HG02884 (cell line): ENCODE data around the gene TRIO.

ENCODE experiments used
- ATAC-seq: cut with Tn5 transposase; IDR thresholded peaks from one replicate; pipeline ENCODE4 v1.9.1; 2021; ENCODE audit warnings: mild to moderate bottlenecking, moderate library complexity; ENCODE audit not compliant: unreplicated experiment

The TRIO gene

DNA sequence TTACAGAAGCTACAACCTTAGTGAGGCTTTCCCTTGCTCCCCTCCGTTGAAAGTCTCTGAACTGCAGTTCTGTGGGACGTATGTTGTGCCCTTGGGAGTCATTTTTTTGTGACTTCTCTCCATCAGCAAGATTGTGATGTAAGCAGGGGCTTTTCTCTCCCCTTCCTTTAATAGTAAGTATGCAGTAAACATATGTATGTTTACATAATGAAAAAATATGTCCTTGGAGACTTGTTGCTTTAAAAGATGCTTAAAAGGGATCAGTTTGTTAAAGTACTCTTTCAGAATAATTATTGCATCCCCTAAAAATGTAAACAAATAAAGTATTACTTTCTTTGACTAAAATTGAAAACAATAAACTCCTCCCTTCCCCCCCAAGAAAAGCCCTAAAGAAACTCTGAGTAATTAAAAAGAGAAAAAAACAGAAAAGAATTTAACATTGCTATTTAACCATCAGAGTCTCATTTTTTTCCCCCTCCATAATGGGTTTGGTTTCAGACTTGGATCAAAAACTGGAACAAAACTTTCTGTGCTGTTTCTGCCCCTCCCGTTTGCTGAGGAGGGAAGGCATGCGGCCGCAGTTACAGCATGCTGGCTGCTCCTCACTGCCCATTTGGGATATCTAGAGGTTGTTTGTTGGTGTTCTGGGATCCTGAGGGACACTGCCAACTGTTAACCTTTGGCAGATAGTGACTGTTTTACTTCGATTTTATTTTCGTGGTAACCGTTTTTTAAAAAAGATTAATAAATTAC is 40.2 kb downstream of the TRIO start:
- no peak for ATAC-seq

DNA sequence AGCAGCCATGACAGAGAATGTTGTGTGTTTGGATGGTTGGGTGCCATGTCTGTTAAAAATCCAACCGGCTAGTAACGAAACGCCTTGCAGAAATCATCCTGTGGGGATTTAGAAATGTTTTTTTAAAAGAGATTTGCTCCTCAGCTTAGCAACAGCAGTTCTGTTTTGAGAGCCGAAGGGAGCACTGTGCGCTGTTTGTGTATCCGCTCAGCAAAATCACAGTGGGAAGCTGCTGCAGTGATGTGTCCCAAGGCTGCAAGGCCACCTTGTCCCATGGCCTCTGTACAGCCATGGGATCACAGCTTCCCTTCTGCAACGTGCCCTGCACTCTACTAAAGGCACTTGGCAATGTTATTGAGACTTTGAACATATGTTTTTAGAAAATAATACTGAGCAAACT is 40.9 kb downstream of the TRIO start:
- ATAC-seq = no peak

GRCh38 chr5:14184725-14185124 is 41.6 kb downstream of the TRIO start:
- ATAC-seq = no peak

- ATAC-seq = no peak
Observed at GRCh38 chr5:14185326-14186058, 42.4 kb downstream of the TRIO start.

DNA sequence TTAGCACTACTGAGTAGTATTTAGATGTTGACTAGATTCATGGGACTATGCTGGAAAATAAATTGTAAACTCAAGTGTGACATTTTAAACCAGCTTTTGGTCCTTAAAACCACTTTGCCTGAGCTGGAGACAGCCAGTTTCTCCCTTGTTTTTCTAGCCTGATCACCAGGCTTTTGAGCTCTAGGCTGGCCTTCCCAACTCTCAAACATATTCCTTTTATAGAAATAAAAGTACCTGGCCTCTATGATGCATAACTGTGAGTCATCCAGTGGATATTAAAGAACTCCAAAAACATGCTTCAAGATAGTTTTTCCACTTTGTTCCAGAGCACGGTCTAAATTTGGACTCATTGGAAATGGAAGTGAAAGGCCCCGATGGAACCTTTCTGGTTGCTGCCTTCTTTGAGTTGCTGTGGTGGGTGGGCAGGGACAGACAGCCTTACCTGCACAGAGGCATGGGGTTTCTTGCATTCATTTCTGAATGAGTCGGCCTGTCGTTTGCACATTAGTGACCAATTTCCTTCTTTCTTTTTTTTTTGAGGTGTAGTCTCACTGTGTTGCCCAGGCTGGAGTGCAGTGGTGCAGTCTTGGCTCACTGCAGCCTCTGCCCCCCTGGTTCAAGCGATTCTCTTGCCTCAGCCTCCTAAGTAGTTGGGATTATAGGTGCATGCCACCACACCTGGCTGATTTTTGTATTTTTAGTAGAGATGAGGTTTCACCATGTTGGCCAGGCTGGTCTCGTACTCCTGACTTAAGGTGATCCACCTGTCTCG is 43.1 kb downstream of the TRIO start:
- no peak for ATAC-seq

GRCh38 chr5:14187157-14187556 is 44.0 kb downstream of the TRIO start:
- no peak for ATAC-seq

DNA sequence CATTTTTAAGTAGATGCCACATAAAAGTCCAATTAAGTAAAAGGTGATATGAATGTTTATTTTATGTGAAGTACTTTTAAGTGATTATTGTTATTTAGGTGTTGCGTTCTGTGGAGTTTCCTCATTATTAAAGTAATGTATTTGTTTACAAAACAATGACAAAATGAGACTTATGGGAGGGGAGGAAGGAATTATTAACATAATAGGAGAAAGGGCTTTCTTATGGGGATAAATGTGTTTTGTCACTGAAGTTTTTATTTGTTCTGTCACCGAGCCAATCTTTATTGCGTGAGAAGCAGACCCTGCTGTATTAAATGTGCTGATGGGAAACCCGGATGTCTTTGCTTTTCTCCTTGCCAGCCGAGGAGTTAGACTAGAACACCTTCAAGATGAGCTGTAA is 44.5 kb downstream of the TRIO start:
- ATAC-seq = no peak

DNA sequence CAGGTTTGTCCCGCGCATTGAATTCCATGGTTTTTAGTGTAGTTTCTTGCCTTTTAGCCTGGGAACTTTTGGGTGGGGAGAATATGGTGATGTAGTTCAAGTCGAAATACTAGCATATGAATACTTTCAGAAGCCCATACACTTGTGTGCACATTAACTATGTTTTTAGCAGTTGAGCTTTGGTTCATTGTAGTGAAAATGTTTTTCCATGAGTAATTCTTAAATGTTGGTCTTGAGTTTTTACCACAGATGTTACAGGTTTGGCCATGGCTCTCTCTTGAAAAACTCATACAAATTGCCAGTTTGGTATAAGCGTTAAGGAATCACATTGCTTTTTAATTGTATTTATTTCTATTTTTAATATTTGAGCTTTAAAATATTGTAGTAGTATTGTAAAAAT is 45.6 kb downstream of the TRIO start:
- no peak for ATAC-seq

GRCh38 chr5:14189680-14190079 is 46.5 kb downstream of the TRIO start:
- ATAC-seq = no peak

DNA sequence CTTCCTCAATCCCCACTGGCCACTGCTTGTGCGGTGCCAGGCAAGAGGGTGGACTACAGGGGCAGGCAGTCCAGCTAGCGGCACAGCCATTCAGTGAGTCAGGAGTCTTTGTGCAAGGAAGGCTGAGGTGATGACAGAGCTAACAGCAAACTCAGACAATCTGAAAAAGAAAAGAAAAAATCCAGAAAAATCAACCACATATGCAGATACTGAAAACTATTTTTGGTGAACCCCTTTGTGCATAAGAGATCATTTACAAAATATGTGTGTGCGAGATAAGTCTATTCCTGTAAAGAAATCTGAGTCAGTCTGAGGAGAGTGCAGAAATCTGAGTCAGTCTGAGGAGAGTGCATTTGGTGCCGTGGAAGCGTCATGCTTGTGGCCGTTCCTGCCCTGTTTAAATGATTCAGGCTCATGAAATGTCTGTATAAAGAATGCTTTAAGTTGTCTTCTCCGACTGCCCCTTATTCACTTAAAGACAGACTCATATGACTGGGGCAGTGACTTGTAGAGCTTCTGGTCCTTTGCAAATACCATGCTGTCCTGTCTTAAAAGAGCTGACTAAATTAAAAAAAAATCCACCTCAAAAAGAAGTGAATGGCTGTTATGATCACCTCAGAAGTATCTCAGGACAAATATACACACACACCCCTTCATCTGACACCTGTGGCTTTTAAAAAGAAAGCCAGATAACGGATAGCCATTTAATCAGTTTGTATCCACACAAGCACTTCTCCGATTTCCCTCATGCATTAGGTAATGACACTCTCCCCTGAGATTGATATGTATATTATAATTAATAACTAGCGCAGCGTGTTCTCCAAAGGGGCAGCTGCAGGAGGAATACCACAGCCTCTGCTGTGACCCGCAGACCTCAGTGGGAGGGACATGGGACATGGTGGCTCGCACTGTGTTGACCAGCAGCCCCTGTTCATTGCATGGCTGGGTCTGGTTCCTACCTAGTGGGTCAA is 47.3 kb downstream of the TRIO start:
- no peak for ATAC-seq

GRCh38 chr5:14191325-14191724 is 48.2 kb downstream of the TRIO start:
- ATAC-seq = no peak

DNA sequence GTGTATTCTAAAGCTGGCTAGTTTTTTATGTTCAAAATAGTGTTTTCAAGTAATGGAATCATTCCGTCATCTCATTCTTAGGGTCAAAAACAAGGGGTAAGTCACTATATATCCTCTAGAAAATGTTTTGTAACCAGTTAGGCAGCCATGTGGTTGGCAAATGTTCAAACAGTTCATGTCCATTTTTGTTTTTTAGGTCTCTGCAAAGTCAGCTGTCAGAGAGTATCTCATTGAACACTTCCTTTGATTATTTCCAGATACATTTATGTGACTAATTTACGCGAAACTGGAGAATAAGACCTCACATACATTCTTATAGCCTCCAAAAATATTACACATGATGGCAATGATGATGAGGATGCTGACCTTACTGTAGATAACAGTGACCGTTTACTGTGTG is 50.4 kb downstream of the TRIO start:
- ATAC-seq = no peak

DNA sequence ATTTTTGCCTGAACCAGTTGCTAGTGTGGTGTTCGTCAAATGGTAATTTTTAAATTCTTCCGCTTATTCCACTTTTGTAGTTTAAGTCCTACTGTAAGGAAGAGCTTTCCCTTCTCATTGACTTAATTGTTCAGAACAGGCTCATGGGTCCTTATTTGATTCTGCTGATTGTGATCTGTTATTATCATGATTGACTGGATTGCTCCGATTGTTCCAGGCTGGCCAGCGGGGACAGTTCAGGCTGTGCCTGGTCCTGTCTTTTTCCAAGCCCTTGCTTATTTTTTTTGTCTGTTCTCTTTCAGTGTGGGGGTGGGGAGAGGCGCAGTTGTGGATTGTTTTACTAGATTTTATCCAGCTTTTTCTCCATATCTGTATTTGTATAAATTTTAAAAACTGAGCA is 52.4 kb downstream of the TRIO start:
- ATAC-seq = no peak

GRCh38 chr5:14197056-14197455 is 53.9 kb downstream of the TRIO start:
- ATAC-seq = no peak

GRCh38 chr5:14199902-14200301 is 56.8 kb downstream of the TRIO start:
- ATAC-seq = no peak

DNA sequence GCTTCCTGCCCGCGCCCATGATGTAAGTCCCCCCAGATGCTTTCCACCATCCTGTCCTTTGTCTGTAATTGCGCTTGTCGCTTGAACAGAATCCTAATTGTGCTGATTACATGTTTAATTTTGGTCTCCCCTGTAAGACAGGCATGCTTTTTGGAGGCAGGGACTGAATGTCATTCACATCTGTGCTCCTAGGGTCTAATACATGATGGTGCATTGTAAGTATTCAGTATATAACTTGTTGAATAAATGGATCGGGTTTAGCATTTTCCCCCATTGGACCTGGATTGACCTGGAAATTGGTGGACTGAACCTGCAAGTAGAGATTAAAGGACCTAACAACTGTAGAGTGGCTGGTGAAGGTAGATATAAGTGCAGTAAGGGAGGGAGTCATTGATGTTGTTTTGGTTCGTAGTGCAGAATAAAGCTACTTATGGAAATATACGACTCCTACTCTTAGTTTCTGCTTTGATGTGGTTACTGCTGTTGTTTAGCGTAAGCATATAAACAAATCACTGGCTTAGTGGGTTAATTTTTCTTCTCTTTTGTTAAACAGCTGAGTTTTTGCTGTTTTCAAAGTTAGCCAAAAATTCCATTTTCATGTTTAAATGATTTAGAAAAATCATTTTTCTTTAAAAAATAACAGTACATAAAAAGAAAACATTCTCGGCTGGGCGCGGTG is 57.3 kb downstream of the TRIO start:
- ATAC-seq = no peak

DNA sequence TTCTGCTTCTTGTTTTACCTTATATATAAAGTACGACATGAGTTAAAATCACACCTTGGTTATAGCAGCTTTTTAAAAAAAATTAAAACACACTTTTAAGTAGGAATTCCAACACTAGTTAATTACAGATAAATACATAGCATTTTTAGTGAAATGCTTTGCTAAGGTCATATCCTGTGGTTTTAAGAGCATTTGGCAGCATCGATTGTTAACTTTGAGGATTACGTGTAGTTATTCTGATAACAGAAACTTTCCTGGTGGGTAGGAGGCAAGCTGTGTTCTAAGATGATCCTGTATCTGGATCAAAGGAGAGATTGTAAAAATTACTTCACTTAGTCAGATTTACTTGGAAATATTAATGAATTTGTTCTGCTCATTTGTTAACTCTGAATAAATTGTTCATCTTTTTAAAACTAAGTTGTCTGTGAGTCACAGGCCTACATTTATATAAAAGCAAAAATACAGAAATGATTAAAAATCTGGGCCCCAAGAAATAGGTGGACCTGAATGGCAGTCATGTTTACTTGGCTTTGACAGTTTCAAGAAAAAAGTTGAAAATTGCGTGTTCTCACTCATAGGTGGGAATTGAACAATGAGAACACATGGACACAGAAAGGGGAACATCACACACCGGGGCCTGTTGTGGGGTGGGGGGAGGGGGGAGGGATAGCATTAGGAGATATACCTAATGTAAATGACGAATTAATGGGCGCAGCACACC is 58.3 kb downstream of the TRIO start:
- no peak for ATAC-seq

GRCh38 chr5:14202462-14202861 is 59.3 kb downstream of the TRIO start:
- no peak for ATAC-seq

DNA sequence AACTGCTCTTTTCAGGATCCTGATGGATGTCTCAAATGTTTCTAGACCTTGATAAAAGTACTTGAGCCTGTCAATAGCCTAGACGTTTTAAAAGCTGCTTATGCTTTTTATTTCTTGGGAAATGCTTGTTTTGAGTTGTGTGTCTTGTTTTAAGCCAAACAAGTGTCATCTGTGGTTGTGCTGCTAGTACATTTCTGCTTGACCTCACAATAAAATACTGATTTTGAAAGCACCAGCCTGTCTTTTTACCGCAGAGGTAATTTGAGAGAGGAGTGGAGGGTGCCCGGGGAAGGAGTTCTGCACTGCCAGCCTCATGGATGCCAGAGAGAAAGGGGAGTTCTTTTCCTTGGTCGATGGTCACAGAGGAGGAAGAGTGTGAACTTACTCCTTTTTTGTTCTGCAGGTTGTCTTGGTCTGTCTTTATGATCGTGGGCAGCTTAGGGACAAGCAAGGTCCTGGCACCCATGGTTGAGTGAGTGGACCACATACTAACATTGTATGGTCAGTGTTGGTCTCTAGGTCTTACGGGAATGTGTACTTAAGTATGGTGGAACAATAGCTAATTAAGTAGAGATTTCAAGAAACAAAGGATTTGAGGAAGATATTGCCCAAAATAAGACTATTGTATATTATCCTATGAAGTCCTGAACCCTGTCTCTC is 61.0 kb downstream of the TRIO start:
- ATAC-seq = no peak
